HEK293T (cell line): ENCODE results near the gene PXDN.

Source experiments
- FOXM1 ChIP-seq: fragments of 450-650 bp; IDR thresholded peaks from 2 replicates; pipeline ENCODE4 v1.6.1; 2017; ENCODE audit warnings: mild to moderate bottlenecking, borderline replicate concordance
- L3MBTL2 ChIP-seq: fragments of 450-650 bp; conservative IDR thresholded peaks from 2 replicates; pipeline ENCODE4 v1.6.1; 2016; ENCODE audit warnings: mild to moderate bottlenecking

GRCh38 chr2:1782514-1782913 is 38.2 kb upstream of the PXDN start:
- no peak for TF ChIP-seq FOXM1
- no peak for TF ChIP-seq L3MBTL2
